ENCODE measurements around the gene ALDH1B1. TPM values are rescaled to one million over a fixed set of nuclear protein-coding genes. Genes with fewer than 3 reads are reported as not detected.
A peak's percentile ranks its signal among the peaks of the same experiment; 100 is the strongest.

Gene ALDH1B1
- total and polyA plus RNA-seq, 2 donors (not counting 3 experiments of a cell fraction or from before 2014, with no cell fraction given), result 11.5 to 20.5 TPM

DNA sequence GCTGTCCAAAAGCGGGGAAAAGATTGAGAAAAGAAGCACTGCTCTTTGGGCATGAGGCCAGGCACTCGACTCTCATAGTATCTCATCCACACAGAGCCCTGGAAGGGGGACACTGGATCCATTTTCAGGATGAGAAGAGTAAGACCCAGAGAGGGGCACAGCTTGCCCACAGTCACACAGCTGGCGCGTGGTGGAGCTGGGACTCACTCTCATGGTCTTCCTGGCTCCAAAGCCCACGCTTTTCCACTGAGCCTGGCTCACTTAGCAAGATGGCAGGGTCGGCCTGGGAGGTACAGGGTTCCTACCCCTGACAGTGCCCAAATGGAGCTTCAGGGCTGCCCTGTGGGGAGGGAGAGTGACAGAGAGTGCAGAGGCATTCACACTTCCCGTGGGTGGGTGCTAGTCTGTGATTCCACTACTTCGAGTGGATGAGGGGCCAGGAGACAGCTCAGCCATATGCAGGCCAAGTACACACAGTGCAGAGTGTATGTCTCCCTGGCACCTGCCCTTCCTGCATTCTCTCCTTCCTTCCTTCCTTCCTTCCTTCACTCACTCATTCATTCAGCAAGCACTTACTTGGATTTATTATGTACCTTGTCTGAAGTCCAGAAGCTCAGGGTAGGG lies 50.1 kb downstream of the ALDH1B1 start:
- dilution Hi-C loops (cut with MboI; ENCODE audit: extremely low pct_ligation_motif_present, low sequenced_read_pairs), result no loop called here
- TF ChIP-seq, protein P1, sequence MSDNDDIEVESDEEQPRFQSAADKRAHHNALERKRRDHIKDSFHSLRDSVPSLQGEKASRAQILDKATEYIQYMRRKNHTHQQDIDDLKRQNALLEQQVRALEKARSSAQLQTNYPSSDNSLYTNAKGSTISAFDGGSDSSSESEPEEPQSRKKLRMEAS (IDR thresholded peaks at IDR 0.05; ENCODE audit: insufficient read depth, insufficient read length), result no peak
- TF ChIP-seq CTCF (IDR thresholded peaks at IDR 0.05; ENCODE audit: extremely low read depth in 1 of 2, insufficient read depth in 1 of 2, low read depth in 1 of 2, low read length in 2 of 2) (no peak), GATA2 (IDR thresholded peaks at IDR 0.05; ENCODE audit: insufficient read depth, insufficient read length, low read depth, low read length) (no peak), FOS (IDR thresholded peaks at IDR 0.05; ENCODE audit: borderline replicate concordance, insufficient read depth, low read length) (no peak), MYC (IDR thresholded peaks at IDR 0.05; ENCODE audit: low read depth, low read length) (no peak), EZH2 (IDR thresholded peaks at IDR 0.05; ENCODE audit: borderline replicate concordance, low read depth, low read length, severe bottlenecking) (no peak), POLR2AphosphoS5 (IDR thresholded peaks at IDR 0.05; ENCODE audit: insufficient read depth, low read depth, low read length) (no peak), JUN (IDR thresholded peaks at IDR 0.05; ENCODE audit: borderline replicate concordance, insufficient read depth, insufficient read length, low read depth) (no peak), POLR2A (IDR thresholded peaks at IDR 0.05; ENCODE audit: low read depth, low read length) (no peak)
- BruUV-seq (replicated peaks), result no TSS peak

More for the DNA sequence above, 50.1 kb downstream of the ALDH1B1 start:
- no peaks in the 10 kb centered on the region for H3K9me1 ChIP-seq (replicated peaks; ENCODE audit: control insufficient read depth, extremely low read depth, insufficient read depth, low read length)
- no peak overlapping the region for H3K27ac ChIP-seq (ENCODE audit: insufficient read depth, low read depth, low read length)
- intact Hi-C loops (cut with micrococcal nuclease), result no loop called here
- H3K79me2 ChIP-seq (ENCODE audit: control insufficient read depth, insufficient read depth, low read length), result no peaks in the 10 kb centered on the region
- no peaks in the 10 kb centered on the region for H3K36me3 ChIP-seq (ENCODE audit: control insufficient read depth in 2 of 2, extremely low read depth in 1 of 2, insufficient read depth in 2 of 2, low read length in 2 of 2)
- H4K20me1 ChIP-seq (replicated peaks; ENCODE audit: control insufficient read depth, extremely low read depth, insufficient read depth, low read length), result no peaks in the 10 kb centered on the region
- ChIA-PET POLR2A (no interaction called here), CTCF (no interaction called here)
- H3K9me3 ChIP-seq (replicated peaks; ENCODE audit: control insufficient read depth, insufficient read depth, low read length), result no peaks in the 10 kb centered on the region
- H2AFZ ChIP-seq (ENCODE audit: low read depth, low read length), result no peak overlapping the region
- H3K4me2 ChIP-seq (ENCODE audit: insufficient read depth, low read length), result no peak overlapping the region
- H3K27me3 ChIP-seq (ENCODE audit: control insufficient read depth in 2 of 2, insufficient read depth in 2 of 2, low read length in 2 of 2), result no peaks in the 10 kb centered on the region
- no peak overlapping the region for H3K9ac ChIP-seq (replicated peaks; ENCODE audit: extremely low read depth, insufficient read depth, low read length)
- peak; percentile 17 for DNase-seq (ENCODE audit: low read depth, low spot score)
- peaks cover 9% of the 10 kb centered on the region for H3K4me1 ChIP-seq (ENCODE audit: control insufficient read depth, extremely low read depth, insufficient read depth, low read length)
- no peak for FAIRE-seq
- H3K4me3 ChIP-seq (replicated peaks in 1 of 3; ENCODE audit: insufficient read depth in 1 of 3, low read depth in 1 of 3, low read length in 3 of 3), result no peak overlapping the region

All from endothelial cell of umbilical vein (primary cell).